Measurements from ENCODE around the gene FKBP5.

DNA sequence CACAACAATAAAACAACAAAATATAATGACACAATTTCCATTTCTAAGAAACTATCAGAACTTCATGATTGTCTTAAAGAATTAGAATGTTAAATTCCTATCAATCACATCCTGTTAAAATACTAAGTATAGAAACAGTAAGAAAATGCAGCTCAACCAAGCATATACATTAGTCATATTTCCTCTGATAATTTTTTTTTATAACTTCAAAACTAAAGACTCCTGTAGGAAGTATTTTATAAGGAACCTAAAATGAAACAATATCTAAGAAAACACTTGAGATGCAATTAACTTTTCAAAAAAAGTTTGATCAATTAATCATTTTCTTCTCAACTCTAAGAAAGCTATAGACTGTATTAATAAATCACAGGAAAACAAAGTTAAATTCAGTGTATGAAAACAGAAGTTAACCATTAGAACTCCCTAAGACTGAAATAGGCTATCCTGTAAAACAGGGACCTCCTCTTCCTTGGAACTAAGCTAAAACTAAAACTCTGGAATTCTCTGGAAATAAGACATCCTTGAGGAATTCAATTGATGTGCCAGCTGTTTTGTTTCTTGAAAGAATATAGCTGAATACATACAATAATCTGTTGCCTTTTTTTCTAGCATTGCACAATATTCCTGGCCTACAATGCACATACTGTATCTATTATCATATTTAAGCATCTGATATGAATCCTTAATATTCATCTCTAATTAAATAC lies 19.8 kb downstream of the FKBP5 start:
- TF ChIP-seq, protein P1, sequence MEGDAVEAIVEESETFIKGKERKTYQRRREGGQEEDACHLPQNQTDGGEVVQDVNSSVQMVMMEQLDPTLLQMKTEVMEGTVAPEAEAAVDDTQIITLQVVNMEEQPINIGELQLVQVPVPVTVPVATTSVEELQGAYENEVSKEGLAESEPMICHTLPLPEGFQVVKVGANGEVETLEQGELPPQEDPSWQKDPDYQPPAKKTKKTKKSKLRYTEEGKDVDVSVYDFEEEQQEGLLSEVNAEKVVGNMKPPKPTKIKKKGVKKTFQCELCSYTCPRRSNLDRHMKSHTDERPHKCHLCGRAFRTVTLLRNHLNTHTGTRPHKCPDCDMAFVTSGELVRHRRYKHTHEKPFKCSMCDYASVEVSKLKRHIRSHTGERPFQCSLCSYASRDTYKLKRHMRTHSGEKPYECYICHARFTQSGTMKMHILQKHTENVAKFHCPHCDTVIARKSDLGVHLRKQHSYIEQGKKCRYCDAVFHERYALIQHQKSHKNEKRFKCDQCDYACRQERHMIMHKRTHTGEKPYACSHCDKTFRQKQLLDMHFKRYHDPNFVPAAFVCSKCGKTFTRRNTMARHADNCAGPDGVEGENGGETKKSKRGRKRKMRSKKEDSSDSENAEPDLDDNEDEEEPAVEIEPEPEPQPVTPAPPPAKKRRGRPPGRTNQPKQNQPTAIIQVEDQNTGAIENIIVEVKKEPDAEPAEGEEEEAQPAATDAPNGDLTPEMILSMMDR (IDR thresholded peaks at IDR 0.05; ENCODE audit: borderline replicate concordance, extremely low read depth, low read length, poor library complexity, severe bottlenecking) = no peak
- no peak for TF ChIP-seq EZH2 (IDR thresholded peaks at IDR 0.05; ENCODE audit: borderline replicate concordance, low read depth, low read length, severe bottlenecking)

Measured in DND-41 (cell line).